Tibial nerve (tissue), 4 donors: ENCODE results near the gene CHMP4B. TPM values are rescaled to one million over a fixed set of nuclear protein-coding genes. Genes with fewer than 3 reads are reported as not detected.

Experiments used
- DNase-seq, 2 donors: peaks; one replicate each; pipeline ENCODE4 v3.0.0-alpha.2; 2019; ENCODE audit warnings: low spot score in 2 of 2
- H3K27ac ChIP-seq, 4 donors: fragments of 200-600 bp; sonication (generic) in 3 of 4; one replicate each; pipeline ENCODE4 v1.5.1; 2017 to 2019; ENCODE audit warnings: mild to moderate bottlenecking in 1 of 4
- H3K27me3 ChIP-seq, 2 donors: fragments of 200-600 bp; sonication (generic) in 1 of 2; one replicate each; pipeline versions ENCODE4 v1.5.1 to v1.6.0; 2017 to 2019
- H3K36me3 ChIP-seq, 3 donors: fragments of 200-600 bp; sonication (generic); one replicate each; pipeline ENCODE4 v1.5.1; 2018 to 2019
- H3K4me1 ChIP-seq, 4 donors: fragments of 200-600 bp; sonication (generic) in 3 of 4; one replicate each; pipeline ENCODE4 v1.5.1; 2017 to 2019
- H3K4me3 ChIP-seq, 4 donors: fragments of 200-600 bp; sonication (generic) in 3 of 4; one replicate each; pipeline ENCODE4 v1.5.1; 2017 to 2019; ENCODE audit warnings: mild to moderate bottlenecking in 1 of 4, moderate library complexity in 1 of 4
- H3K9me3 ChIP-seq, 4 donors: fragments of 200-600 bp; sonication (generic) in 3 of 4; one replicate each; pipeline ENCODE4 v1.5.1; 2017 to 2019
- EP300 ChIP-seq, 2 donors: sonication (generic); formaldehyde crosslinking; IDR thresholded peaks; one replicate each; pipeline ENCODE4 v1.6.1; 2017; ENCODE audit warnings: antibody characterized with exemption in 2 of 2, mild to moderate bottlenecking in 1 of 2
- POLR2A ChIP-seq, 2 donors: fragments of 450-650 bp; IDR thresholded peaks; one replicate each; pipeline ENCODE4 v1.6.1; 2017; ENCODE audit warnings: antibody characterized with exemption in 2 of 2, mild to moderate bottlenecking in 2 of 2, moderate library complexity in 2 of 2
- WGBS, 2 donors: methylation state at CpG; one replicate each; pipeline ENCODE4 v1.1.5; 2018; 5-methylcytosine and 5-hydroxymethylcytosine counted together
- total RNA-seq, 4 donors: library from RNA; depleted of rRNA; stranded (reverse); fragments of >200 nt; gene quantifications; one replicate each; pipeline ENCODE4 v1.1.0, GENCODE V29; 2016
- TF ChIP-seq, protein P1 (sequence below), 5 experiments: fragments of 200-600 bp in 3 of 5; fragments of 450-650 bp in 2 of 5; sonication (generic) in 3 of 5; IDR thresholded peaks; one replicate each; pipeline ENCODE4 v1.5.1; 2016 to 2019; ENCODE audit warnings: antibody characterized with exemption in 5 of 5, mild to moderate bottlenecking in 3 of 5, moderate library complexity in 2 of 5

Gene CHMP4B
- total RNA-seq, 4 donors from 2014 or later, result 72.0 to 93.1 (median 78.9) TPM

DNA sequence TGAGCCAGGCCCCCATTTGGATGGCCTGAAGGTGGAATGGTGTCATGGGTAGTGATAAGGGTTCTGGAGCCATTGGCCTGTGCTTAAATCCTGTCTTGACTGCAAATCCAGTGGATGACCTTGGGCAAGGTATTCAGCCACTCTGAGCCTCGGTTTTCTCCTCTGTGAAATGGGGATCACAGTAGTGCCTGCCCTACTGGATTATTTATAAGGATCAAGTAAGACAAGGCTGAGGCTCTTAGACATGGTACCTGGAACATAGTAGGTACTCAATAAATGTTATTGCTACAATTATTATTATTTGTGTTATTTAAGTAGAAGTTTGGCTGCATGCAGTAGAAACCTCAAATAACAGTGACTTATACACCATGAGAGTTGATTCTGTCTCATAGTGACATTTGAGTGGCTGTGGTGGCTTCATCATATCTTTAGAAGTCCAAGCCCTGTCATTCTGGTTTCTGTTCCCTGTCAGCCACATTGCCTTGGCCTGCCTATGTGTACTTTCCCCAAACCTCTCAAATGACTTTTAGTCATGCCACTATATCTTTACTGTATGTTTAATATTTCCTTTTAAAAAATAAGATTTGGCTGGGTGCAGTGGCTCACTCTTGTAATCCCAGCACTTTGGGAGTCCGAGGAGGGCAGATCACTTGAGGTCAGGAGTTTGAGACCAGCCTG is 37.6 kb upstream of the CHMP4B start:
- Histone ChIP-seq H3K27ac (no peak overlapping the region), H3K4me1 (no peaks in the 10 kb centered on the region), H3K36me3 (peaks cover 0 to 47% (median 0%) of the 10 kb centered on the region in 3 donors), H3K9me3 (no peaks in the 10 kb centered on the region), H3K4me3 (no peak overlapping the region), H3K27me3 (no peaks in the 10 kb centered on the region)
- TF ChIP-seq EP300 (IDR thresholded peaks at IDR 0.05) (no peak), POLR2A (IDR thresholded peaks at IDR 0.05) (no peak)
- TF ChIP-seq, protein P1, sequence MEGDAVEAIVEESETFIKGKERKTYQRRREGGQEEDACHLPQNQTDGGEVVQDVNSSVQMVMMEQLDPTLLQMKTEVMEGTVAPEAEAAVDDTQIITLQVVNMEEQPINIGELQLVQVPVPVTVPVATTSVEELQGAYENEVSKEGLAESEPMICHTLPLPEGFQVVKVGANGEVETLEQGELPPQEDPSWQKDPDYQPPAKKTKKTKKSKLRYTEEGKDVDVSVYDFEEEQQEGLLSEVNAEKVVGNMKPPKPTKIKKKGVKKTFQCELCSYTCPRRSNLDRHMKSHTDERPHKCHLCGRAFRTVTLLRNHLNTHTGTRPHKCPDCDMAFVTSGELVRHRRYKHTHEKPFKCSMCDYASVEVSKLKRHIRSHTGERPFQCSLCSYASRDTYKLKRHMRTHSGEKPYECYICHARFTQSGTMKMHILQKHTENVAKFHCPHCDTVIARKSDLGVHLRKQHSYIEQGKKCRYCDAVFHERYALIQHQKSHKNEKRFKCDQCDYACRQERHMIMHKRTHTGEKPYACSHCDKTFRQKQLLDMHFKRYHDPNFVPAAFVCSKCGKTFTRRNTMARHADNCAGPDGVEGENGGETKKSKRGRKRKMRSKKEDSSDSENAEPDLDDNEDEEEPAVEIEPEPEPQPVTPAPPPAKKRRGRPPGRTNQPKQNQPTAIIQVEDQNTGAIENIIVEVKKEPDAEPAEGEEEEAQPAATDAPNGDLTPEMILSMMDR (IDR thresholded peaks at IDR 0.05), result no peak
- 75 to 87% methylated on average over 2 of the region's 2 CpGs for WGBS, 2 donors
- DNase-seq, result no peak

DNA sequence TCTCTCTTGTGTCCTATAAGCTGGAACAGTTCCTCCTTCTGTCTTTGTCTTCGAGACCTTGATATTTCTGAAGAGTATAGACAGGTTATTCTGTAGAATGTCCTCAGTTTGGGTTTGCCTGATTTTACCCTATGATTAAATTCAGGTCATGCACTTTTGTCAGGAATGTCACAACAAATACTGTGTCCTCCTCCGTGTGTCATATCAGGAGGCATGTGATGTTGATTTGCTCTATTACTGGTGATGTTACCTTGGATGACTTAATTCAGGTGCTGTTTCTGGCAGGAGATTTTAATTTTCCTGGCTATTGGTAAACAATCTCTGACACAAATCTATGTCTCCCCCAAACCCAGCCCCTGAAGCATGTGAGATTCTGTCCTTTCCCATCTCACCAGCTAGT is 33.3 kb upstream of the CHMP4B start:
- Histone ChIP-seq H3K4me1 (no peaks in the 10 kb centered on the region), H3K27ac (no peak overlapping the region), H3K4me3 (no peak overlapping the region), H3K9me3 (no peaks in the 10 kb centered on the region), H3K27me3 (no peaks in the 10 kb centered on the region), H3K36me3 (peaks cover 0 to 35% (median 0%) of the 10 kb centered on the region in 3 donors)
- DNase-seq, result no peak
- TF ChIP-seq, protein P1 (IDR thresholded peaks at IDR 0.05), result no peak
- no peak for TF ChIP-seq EP300 (IDR thresholded peaks at IDR 0.05)
- TF ChIP-seq POLR2A (IDR thresholded peaks at IDR 0.05), result no peak
- WGBS, 2 donors, result 80 to 86% methylated on average over 2 of the region's 2 CpGs

DNA sequence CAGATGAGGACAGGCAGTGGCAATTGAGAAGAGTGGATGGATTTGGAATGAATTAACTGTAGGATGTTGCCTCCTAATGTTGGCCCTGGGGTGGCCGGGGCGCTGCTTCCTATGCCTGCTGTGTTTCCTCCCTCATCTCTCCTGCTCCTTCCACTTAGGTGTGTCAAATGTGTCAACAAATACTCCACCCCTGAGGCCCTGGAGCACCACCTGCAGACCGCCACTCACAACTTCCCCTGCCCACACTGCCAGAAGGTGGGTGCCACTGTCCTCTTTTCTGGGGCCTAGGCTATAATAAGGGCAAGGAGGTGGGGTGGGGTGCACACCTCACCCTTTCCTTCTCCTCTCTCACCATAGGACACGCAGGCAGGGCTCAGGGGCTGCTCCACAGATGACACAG is 30.0 kb upstream of the CHMP4B start:
- 88 to 89% methylated on average over 4 of the region's 4 CpGs for WGBS, 2 donors
- Histone ChIP-seq H3K4me1 (no peaks in the 10 kb centered on the region), H3K36me3 (peaks cover 0 to 42% (median 0%) of the 10 kb centered on the region in 3 donors), H3K4me3 (no peak overlapping the region), H3K27ac (no peak overlapping the region), H3K27me3 (no peaks in the 10 kb centered on the region), H3K9me3 (no peaks in the 10 kb centered on the region)
- TF ChIP-seq POLR2A (IDR thresholded peaks at IDR 0.05), result no peak
- no peak for TF ChIP-seq EP300 (IDR thresholded peaks at IDR 0.05)
- TF ChIP-seq, protein P1 (IDR thresholded peaks at IDR 0.05), result no peak
- DNase-seq, result no peak

DNA sequence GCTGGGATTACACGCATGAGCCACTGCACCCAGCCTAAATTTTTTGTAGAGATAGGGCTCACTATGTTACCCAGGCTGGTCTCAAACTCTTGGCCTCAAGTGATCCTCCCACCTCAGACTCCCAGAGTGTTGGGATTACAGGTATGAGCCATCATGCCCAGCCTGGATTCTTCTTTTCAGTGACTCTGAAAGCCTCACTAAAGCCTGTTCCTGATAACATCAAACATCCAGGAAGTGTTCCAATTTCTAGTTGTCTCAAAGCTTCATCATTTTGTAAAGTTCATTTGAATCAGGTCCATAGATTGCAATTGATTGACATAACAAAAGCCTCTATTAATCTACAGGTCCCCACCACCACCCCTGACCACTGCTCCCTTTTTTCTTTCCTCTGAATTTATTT is 29.2 kb upstream of the CHMP4B start:
- 100% methylated on average over 1 of the region's 1 CpG for WGBS, 2 donors
- Histone ChIP-seq H3K4me1 (no peaks in the 10 kb centered on the region), H3K36me3 (peaks cover 0 to 37% (median 0%) of the 10 kb centered on the region in 3 donors), H3K4me3 (no peak overlapping the region), H3K27ac (no peak overlapping the region), H3K9me3 (no peaks in the 10 kb centered on the region), H3K27me3 (no peaks in the 10 kb centered on the region)
- no peak for DNase-seq
- TF ChIP-seq EP300 (IDR thresholded peaks at IDR 0.05), result no peak
- TF ChIP-seq, protein P1 (IDR thresholded peaks at IDR 0.05), result no peak
- TF ChIP-seq POLR2A (IDR thresholded peaks at IDR 0.05), result no peak

DNA sequence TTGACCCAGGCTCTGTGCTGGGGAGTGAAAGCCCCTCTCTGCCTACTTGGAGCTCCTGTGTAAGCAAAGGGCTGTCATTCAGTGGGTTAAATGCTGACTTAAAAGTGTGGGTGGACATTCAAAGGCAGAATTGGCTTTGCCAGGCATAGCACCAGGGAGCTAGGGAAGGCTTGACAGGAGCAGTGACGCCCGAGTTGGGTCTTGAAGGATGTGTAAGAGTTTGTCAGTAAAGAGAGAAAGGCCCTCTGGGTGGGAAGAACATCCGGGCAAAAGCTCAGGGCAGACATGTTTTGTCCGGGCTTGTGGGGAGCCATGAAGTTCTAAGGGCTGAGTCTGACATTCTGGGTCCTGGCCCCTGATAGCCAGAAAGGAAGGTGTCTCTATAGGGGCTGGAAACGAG is 27.9 kb upstream of the CHMP4B start:
- Histone ChIP-seq H3K4me1 (no peaks in the 10 kb centered on the region), H3K9me3 (no peaks in the 10 kb centered on the region), H3K36me3 (peaks cover 0 to 45% (median 0%) of the 10 kb centered on the region in 3 donors), H3K27ac (no peak overlapping the region), H3K27me3 (no peaks in the 10 kb centered on the region), H3K4me3 (no peak overlapping the region)
- WGBS, 2 donors, result 80 to 82% methylated on average over 5 of the region's 5 CpGs
- no peak for DNase-seq
- no peak for TF ChIP-seq POLR2A (IDR thresholded peaks at IDR 0.05)
- no peak for TF ChIP-seq EP300 (IDR thresholded peaks at IDR 0.05)
